IMR-90 (cell line): ENCODE results near the gene UST. TPM values are rescaled to one million over a fixed set of nuclear protein-coding genes. Genes with fewer than 3 reads are reported as not detected.

Experiments used
- ATAC-seq: fragments of 200-7000 bp; cut with Tn5 transposase; 2 replicates; pipeline ENCODE4 v1.9.1; 2020; ENCODE audit warnings: low read depth, mild to moderate bottlenecking, moderate library complexity
- BruUV-seq: library from RNA; stranded (reverse); fragments of 400-500 nt; replicated peaks from 2 replicates; lab custom pipeline; 2021; lab: Mats Ljungman, UMichigan
- CTCF ChIA-PET: fragments of 300-600 bp; formaldehyde crosslinking; extraction: SDS; loops from one replicate; lab custom pipeline; 2021; ENCODE audit warnings: antibody characterized with exemption; lab: Yijun Ruan, JAX
- POLR2A ChIA-PET: fragments of 300-600 bp; sonication (Branson Sonifier 250); formaldehyde crosslinking; loops from one replicate; lab custom pipeline; 2022; ENCODE audit warnings: antibody characterized with exemption; ENCODE audit not compliant: unreplicated experiment; lab: Charles Lee
- DNase-seq: peaks from one replicate; pipeline ENCODE4 v3.0.0; 2013
- H2AFZ ChIP-seq: replicated peaks from 2 replicates; pipeline ENCODE3; 2013; ENCODE audit warnings: low read length, mild to moderate bottlenecking; ENCODE audit not compliant: poor library complexity
- H2AK5ac ChIP-seq: 2 replicates; pipeline ENCODE4 v1.6.1; 2013; ENCODE audit warnings: low read depth, low read length, inconsistent platforms
- H2AK9ac ChIP-seq: replicated peaks from 2 replicates; pipeline ENCODE3; 2013; ENCODE audit warnings: mild to moderate bottlenecking, low read depth, low read length, moderate library complexity; ENCODE audit not compliant: poor library complexity
- H2BK120ac ChIP-seq: 2 replicates; pipeline ENCODE4 v1.6.1; 2013; ENCODE audit warnings: low read depth, low read length, inconsistent platforms
- H2BK15ac ChIP-seq: 3 replicates; pipeline ENCODE4 v1.6.1; 2013; ENCODE audit warnings: low read depth, low read length, inconsistent platforms
- H2BK20ac ChIP-seq: 2 replicates; pipeline ENCODE4 v1.6.1; 2013; ENCODE audit warnings: low read depth, mild to moderate bottlenecking, inconsistent platforms, low read length, moderate library complexity
- H2BK5ac ChIP-seq: 2 replicates; pipeline ENCODE4 v1.6.1; 2013; ENCODE audit warnings: mild to moderate bottlenecking, low read depth, low read length, inconsistent platforms; ENCODE audit not compliant: poor library complexity, severe bottlenecking
- H3K14ac ChIP-seq: replicated peaks from 2 replicates; pipeline ENCODE4 v1.6.1; 2013; ENCODE audit warnings: low read depth, low read length, inconsistent platforms
- H3K18ac ChIP-seq: 2 replicates; pipeline ENCODE4 v1.6.1; 2013; ENCODE audit warnings: low read depth, low read length, control low read depth
- H3K23ac ChIP-seq: 2 replicates; pipeline ENCODE4 v1.6.1; 2013; ENCODE audit warnings: low read depth, low read length, inconsistent platforms
- H3K27ac ChIP-seq: 2 replicates; pipeline ENCODE4 v1.5.1; 2013; ENCODE audit warnings: mild to moderate bottlenecking, control low read depth, low read length; ENCODE audit not compliant: insufficient read depth
- H3K27me3 ChIP-seq: 2 replicates; pipeline ENCODE4 v1.6.1; 2013; ENCODE audit warnings: low read length; ENCODE audit not compliant: control insufficient read depth, insufficient read depth
- H3K36me3 ChIP-seq: 2 replicates; pipeline ENCODE4 v1.6.1; 2013; ENCODE audit warnings: low read length, mixed read lengths; ENCODE audit not compliant: control insufficient read depth, insufficient read depth
- H3K4ac ChIP-seq: 2 replicates; pipeline ENCODE4 v1.6.1; 2013; ENCODE audit warnings: low read depth, low read length, inconsistent platforms
- H3K4me1 ChIP-seq: 2 replicates; pipeline ENCODE4 v1.6.1; 2013; ENCODE audit warnings: low read length, mixed read lengths; ENCODE audit not compliant: control insufficient read depth, insufficient read depth
- H3K4me2 ChIP-seq: 2 replicates; pipeline ENCODE4 v1.6.1; 2013; ENCODE audit warnings: low read depth, mild to moderate bottlenecking, control low read depth, low read length, moderate library complexity
- H3K4me3 ChIP-seq: 2 replicates; pipeline ENCODE4 v1.5.1; 2013; ENCODE audit warnings: low read depth, mild to moderate bottlenecking, control low read depth, low read length, moderate library complexity; ENCODE audit not compliant: insufficient read depth
- H3K56ac ChIP-seq: 2 replicates; pipeline ENCODE4 v1.6.1; 2013; ENCODE audit warnings: low read length, inconsistent platforms; ENCODE audit not compliant: insufficient read depth; ENCODE audit errors: extremely low read depth
- H3K79me1 ChIP-seq, 2 experiments: 2 replicates each; pipeline ENCODE4 v1.6.1; 2013; ENCODE audit warnings: low read length in 2 of 2, inconsistent platforms in 1 of 2, low read depth in 1 of 2
- H3K9ac ChIP-seq: 2 replicates; pipeline ENCODE4 v1.6.1; 2013; ENCODE audit warnings: low read depth, low read length, control low read depth
- H3K9me1 ChIP-seq: 2 replicates; pipeline ENCODE4 v1.6.1; 2013; ENCODE audit warnings: low read length, inconsistent platforms; ENCODE audit not compliant: insufficient read depth
- H3K9me3 ChIP-seq: 2 replicates; pipeline ENCODE4 v1.6.1; 2013; ENCODE audit warnings: low read length; ENCODE audit not compliant: control insufficient read depth, insufficient read depth
- H4K20me1 ChIP-seq: 2 replicates; pipeline ENCODE4 v1.6.1; 2013; ENCODE audit warnings: low read length, inconsistent platforms; ENCODE audit not compliant: insufficient read depth
- H4K5ac ChIP-seq: 2 replicates; pipeline ENCODE4 v1.6.1; 2013; ENCODE audit warnings: mild to moderate bottlenecking, low read depth, low read length, control low read depth
- H4K8ac ChIP-seq, 2 experiments: 2 replicates each; pipeline ENCODE4 v1.6.1; 2013; ENCODE audit warnings: low read depth in 2 of 2, low read length in 2 of 2, control low read depth in 1 of 2, inconsistent platforms in 1 of 2
- H4K91ac ChIP-seq: 2 replicates; pipeline ENCODE4 v1.6.1; 2013; ENCODE audit warnings: low read depth, low read length, inconsistent platforms; ENCODE audit not compliant: insufficient read depth
- BHLHE40 ChIP-seq: fragments of 150-350 bp; IDR thresholded peaks from 2 replicates; pipeline ENCODE4 v1.6.1; 2016; ENCODE audit warnings: mild to moderate bottlenecking, low read depth, low read length
- CEBPB ChIP-seq: IDR thresholded peaks from 2 replicates; pipeline ENCODE4 v1.6.1; 2012; ENCODE audit warnings: low read depth, low read length, improper control_type of control experiment
- CHD1 ChIP-seq: IDR thresholded peaks from 2 replicates; pipeline ENCODE4 v1.6.1; 2012; ENCODE audit warnings: low read depth, low read length, improper control_type of control experiment
- FOS ChIP-seq: fragments of 150-350 bp; IDR thresholded peaks from 2 replicates; pipeline ENCODE4 v1.6.1; 2016; ENCODE audit warnings: low read depth, low read length
- MAFK ChIP-seq: IDR thresholded peaks from 2 replicates; pipeline ENCODE4 v1.6.1; 2012; ENCODE audit warnings: low read depth, low read length, improper control_type of control experiment
- MAZ ChIP-seq: IDR thresholded peaks from 2 replicates; pipeline ENCODE4 v1.6.1; 2012; ENCODE audit warnings: low read depth, mild to moderate bottlenecking, low read length, improper control_type of control experiment, moderate library complexity, borderline replicate concordance
- MXI1 ChIP-seq: IDR thresholded peaks from 2 replicates; pipeline ENCODE4 v1.6.1; 2012; ENCODE audit warnings: low read depth, mild to moderate bottlenecking, low read length, moderate library complexity, borderline replicate concordance
- NFE2L2 ChIP-seq: fragments of 150-350 bp; IDR thresholded peaks from 2 replicates; pipeline ENCODE4 v1.6.1; 2016; ENCODE audit warnings: low read depth, mild to moderate bottlenecking, low read length
- POLR2A ChIP-seq: IDR thresholded peaks from 2 replicates; pipeline ENCODE4 v1.6.1; 2012; ENCODE audit warnings: mild to moderate bottlenecking, low read depth, low read length
- RAD21 ChIP-seq: IDR thresholded peaks from 2 replicates; pipeline ENCODE4 v1.6.1; 2012; ENCODE audit warnings: low read length, improper control_type of control experiment
- RCOR1 ChIP-seq: IDR thresholded peaks from 2 replicates; pipeline ENCODE4 v1.6.1; 2012; ENCODE audit warnings: mild to moderate bottlenecking, low read length, improper control_type of control experiment; ENCODE audit not compliant: insufficient replicate concordance
- RFX5 ChIP-seq: IDR thresholded peaks from 2 replicates; pipeline ENCODE4 v1.8.0; 2012; ENCODE audit warnings: low read depth, mild to moderate bottlenecking, low read length, moderate library complexity
- SMC3 ChIP-seq: fragments of 150-350 bp; IDR thresholded peaks from 2 replicates; pipeline ENCODE4 v1.6.1; 2016; ENCODE audit warnings: low read depth, mild to moderate bottlenecking, antibody characterized with exemption, low read length, moderate library complexity
- WGBS, 2 experiments: methylation state at CpG; one replicate each; pipeline versions ENCODE4 v1.1.5 to v1.1.7; 2013; ENCODE audit warnings: missing lambda C conversion rate in 2 of 2; ENCODE audit not compliant: insufficient read length in 1 of 2; ENCODE audit errors: extremely low coverage in 2 of 2; 5-methylcytosine and 5-hydroxymethylcytosine counted together
- dilution Hi-C: fragments of 300-500 bp; cut with HindIII; formaldehyde crosslinking; loops from one replicate; pipeline ENCODE4 v1.14.3; 2018; ENCODE audit warnings: low sequenced_read_pairs; ENCODE audit not compliant: unreplicated experiment
- in situ Hi-C: fragments of 300-500 bp; cut with MboI; formaldehyde crosslinking; loops from 3 replicates; pipeline ENCODE4 v1.14.3; 2019; ENCODE audit warnings: low sequenced_read_pairs, inconsistent platforms, mixed read lengths
- intact Hi-C: fragments of 100-400 bp; cut with micrococcal nuclease; formaldehyde crosslinking; loops from 2 replicates; pipeline ENCODE4 v1.10.0; 2022
- polyA plus RNA-seq, 3 experiments: library from polyadenylated mRNA; depleted of rRNA; stranded (reverse); fragments of >200 nt; gene quantifications; 2 replicates each; pipeline ENCODE4 v1.2.3, GENCODE V29; 2012; ENCODE audit warnings: low replicate concordance in 1 of 3
- total RNA-seq: library from RNA; depleted of rRNA; stranded (reverse); fragments of >200 nt; gene quantifications from 2 replicates; pipeline ENCODE4 v1.2.3, GENCODE V29; 2012
- TF ChIP-seq, protein P1 (sequence below): fragments of 150-350 bp; IDR thresholded peaks from 2 replicates; pipeline ENCODE4 v1.6.1; 2017; ENCODE audit warnings: mild to moderate bottlenecking, antibody characterized with exemption, low read length, low read depth
- TF ChIP-seq, protein P2 (sequence below): conservative IDR thresholded peaks from 2 replicates; pipeline ENCODE4 v1.5.1; 2012; ENCODE audit warnings: mild to moderate bottlenecking, low read depth, low read length, improper control_type of control experiment
- TF ChIP-seq, protein P3 (sequence below): fragments of 150-350 bp; IDR thresholded peaks from 2 replicates; pipeline ENCODE4 v1.6.1; 2016; ENCODE audit warnings: low read depth, mild to moderate bottlenecking, low read length, moderate library complexity, borderline replicate concordance

The UST gene
- total and polyA plus RNA-seq, 2 of the 4 experiments (the other 2 are of a cell fraction) = 7.7 to 13.8 TPM

DNA sequence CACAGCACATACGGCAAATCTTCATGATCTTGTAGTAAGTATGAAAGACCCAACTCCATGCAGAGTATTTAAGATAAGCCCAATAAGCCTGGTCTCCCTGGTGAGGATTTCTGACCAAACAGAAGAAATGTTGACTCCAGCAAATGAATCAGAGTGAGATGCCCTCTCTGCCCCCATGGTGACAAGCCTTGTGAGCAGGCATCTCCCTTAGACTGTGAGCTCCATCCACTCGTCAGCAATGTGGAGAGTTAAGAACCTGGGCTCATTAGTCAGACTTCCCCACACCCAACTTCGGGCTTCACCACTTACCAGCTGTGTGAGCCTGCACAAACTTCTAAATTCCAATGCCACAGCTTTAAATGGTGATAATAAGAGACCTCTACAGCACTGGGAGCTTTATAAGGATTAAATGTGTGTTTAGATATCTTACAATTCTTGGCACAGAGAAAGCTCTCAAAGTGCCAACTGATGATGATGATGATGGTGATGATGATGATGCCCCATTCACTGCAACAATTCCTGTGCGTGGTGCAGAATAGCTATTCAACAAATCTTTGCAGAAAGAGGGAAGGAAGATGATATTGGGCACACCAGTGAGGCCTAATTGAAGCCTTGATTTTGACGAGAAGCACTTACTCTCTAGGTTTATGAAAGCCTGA, 317.3 kb downstream of the UST start:
- 0 out of 2 replicates have a peak, but pooled peaks cover 3% of the 10 kb centered on the region for H4K20me1 ChIP-seq
- dilution Hi-C loops (no loop called here), in situ Hi-C loops (no loop called here), intact Hi-C loops (no loop called here)
- no peaks in the 10 kb centered on the region for H3K79me1 ChIP-seq
- no peak overlapping the region for H3K23ac ChIP-seq
- H2AK5ac ChIP-seq = no peak overlapping the region
- no peak overlapping the region for H2BK15ac ChIP-seq
- no peak overlapping the region for H3K56ac ChIP-seq
- H3K4ac ChIP-seq = no peak overlapping the region
- BruUV-seq = no TSS peak
- no peak overlapping the region for H4K91ac ChIP-seq
- H3K27me3 ChIP-seq = no peaks in the 10 kb centered on the region
- DNase-seq (peak; percentile 32), ATAC-seq (no peak)
- H3K4me1 ChIP-seq = peaks cover 13% of the 10 kb centered on the region
- H3K18ac ChIP-seq = no peak overlapping the region
- no peak overlapping the region for H2AK9ac ChIP-seq
- no peak overlapping the region for H3K9ac ChIP-seq
- H4K5ac ChIP-seq = no peak overlapping the region
- TF ChIP-seq FOS = no peak
- TF ChIP-seq RCOR1 = no peak
- no peak for TF ChIP-seq POLR2A
- TF ChIP-seq CHD1 = no peak
- TF ChIP-seq, protein P1, sequence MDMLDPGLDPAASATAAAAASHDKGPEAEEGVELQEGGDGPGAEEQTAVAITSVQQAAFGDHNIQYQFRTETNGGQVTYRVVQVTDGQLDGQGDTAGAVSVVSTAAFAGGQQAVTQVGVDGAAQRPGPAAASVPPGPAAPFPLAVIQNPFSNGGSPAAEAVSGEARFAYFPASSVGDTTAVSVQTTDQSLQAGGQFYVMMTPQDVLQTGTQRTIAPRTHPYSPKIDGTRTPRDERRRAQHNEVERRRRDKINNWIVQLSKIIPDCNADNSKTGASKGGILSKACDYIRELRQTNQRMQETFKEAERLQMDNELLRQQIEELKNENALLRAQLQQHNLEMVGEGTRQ = no peak
- no peak for TF ChIP-seq CEBPB
- no peak for TF ChIP-seq MXI1
- no peak for TF ChIP-seq RFX5
- TF ChIP-seq MAZ = no peak
- no peak for TF ChIP-seq MAFK
- TF ChIP-seq NFE2L2 = no peak
- no peak for TF ChIP-seq SMC3
- TF ChIP-seq, protein P2, sequence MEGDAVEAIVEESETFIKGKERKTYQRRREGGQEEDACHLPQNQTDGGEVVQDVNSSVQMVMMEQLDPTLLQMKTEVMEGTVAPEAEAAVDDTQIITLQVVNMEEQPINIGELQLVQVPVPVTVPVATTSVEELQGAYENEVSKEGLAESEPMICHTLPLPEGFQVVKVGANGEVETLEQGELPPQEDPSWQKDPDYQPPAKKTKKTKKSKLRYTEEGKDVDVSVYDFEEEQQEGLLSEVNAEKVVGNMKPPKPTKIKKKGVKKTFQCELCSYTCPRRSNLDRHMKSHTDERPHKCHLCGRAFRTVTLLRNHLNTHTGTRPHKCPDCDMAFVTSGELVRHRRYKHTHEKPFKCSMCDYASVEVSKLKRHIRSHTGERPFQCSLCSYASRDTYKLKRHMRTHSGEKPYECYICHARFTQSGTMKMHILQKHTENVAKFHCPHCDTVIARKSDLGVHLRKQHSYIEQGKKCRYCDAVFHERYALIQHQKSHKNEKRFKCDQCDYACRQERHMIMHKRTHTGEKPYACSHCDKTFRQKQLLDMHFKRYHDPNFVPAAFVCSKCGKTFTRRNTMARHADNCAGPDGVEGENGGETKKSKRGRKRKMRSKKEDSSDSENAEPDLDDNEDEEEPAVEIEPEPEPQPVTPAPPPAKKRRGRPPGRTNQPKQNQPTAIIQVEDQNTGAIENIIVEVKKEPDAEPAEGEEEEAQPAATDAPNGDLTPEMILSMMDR = no peak
- TF ChIP-seq, protein P3, sequence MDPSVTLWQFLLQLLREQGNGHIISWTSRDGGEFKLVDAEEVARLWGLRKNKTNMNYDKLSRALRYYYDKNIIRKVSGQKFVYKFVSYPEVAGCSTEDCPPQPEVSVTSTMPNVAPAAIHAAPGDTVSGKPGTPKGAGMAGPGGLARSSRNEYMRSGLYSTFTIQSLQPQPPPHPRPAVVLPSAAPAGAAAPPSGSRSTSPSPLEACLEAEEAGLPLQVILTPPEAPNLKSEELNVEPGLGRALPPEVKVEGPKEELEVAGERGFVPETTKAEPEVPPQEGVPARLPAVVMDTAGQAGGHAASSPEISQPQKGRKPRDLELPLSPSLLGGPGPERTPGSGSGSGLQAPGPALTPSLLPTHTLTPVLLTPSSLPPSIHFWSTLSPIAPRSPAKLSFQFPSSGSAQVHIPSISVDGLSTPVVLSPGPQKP = no peak
- TF ChIP-seq RAD21 = no peak
- TF ChIP-seq BHLHE40 = no peak
- no peaks in the 10 kb centered on the region for H3K36me3 ChIP-seq
- WGBS, 2 experiments = 100% methylated on average over 1 of the region's 5 CpGs; no CpG with 5 or more reads in 1 of the 2 experiments
- no peak overlapping the region for H3K4me2 ChIP-seq
- H2BK20ac ChIP-seq = no peak overlapping the region
- no peak overlapping the region for H2BK120ac ChIP-seq
- no peak overlapping the region for H4K8ac ChIP-seq
- no peaks in the 10 kb centered on the region for H3K9me1 ChIP-seq
- H3K14ac ChIP-seq = no peak overlapping the region
- H2AFZ ChIP-seq = no peak overlapping the region
- H3K27ac ChIP-seq = no peak overlapping the region
- H3K9me3 ChIP-seq = no peaks in the 10 kb centered on the region
- POLR2A ChIA-PET = interaction anchor here (0.6 kb wide), 1 partner anchor 9 kb away, joined by 4 read pairs; no protein-coding TSS in a partner anchor
- no peak overlapping the region for H3K4me3 ChIP-seq
- CTCF ChIA-PET = no interaction called here
- H2BK5ac ChIP-seq = no peak overlapping the region
